Gastroesophageal sphincter (tissue), 4 donors: ENCODE data around the gene HERC2. TPM values are rescaled to one million over a fixed set of nuclear protein-coding genes. Genes with fewer than 3 reads are reported as not detected.
A peak's percentile ranks its signal among the peaks of the same experiment; 100 is the strongest.

Experiments used
- ATAC-seq: fragments of 150-250 bp; one replicate; pipeline ENCODE4 v1.9.1; 2016; ENCODE audit warnings: mild to moderate bottlenecking, moderate library complexity
- H3K27ac ChIP-seq, 4 donors: fragments of 200-600 bp; sonication (generic) in 3 of 4; 1 replicate in 3 of 4; 2 replicates in 1 of 4; pipeline ENCODE4 v1.5.1; 2016 to 2019
- H3K27me3 ChIP-seq: fragments of 200-600 bp; sonication (generic); one replicate; pipeline ENCODE4 v1.5.1; 2019
- H3K36me3 ChIP-seq, 2 donors: fragments of 200-600 bp; sonication (generic); one replicate each; pipeline ENCODE4 v1.5.1; 2019; ENCODE audit warnings: control low read depth in 1 of 2
- H3K4me1 ChIP-seq, 3 donors: fragments of 200-600 bp; sonication (generic); 1 replicate in 2 of 3; 2 replicates in 1 of 3; pipeline ENCODE4 v1.5.1; 2016 to 2019; ENCODE audit warnings: control low read depth in 2 of 3
- H3K4me3 ChIP-seq, 2 donors: fragments of 200-600 bp; sonication (generic); one replicate each; pipeline ENCODE4 v1.5.1; 2019; ENCODE audit warnings: mild to moderate bottlenecking in 1 of 2, moderate library complexity in 1 of 2
- H3K9me3 ChIP-seq, 3 donors: fragments of 200-600 bp; sonication (generic); one replicate each; pipeline ENCODE4 v1.5.1; 2017 to 2019; ENCODE audit warnings: control low read depth in 2 of 3
- EP300 ChIP-seq: sonication (generic); formaldehyde crosslinking; IDR thresholded peaks from one replicate; pipeline ENCODE4 v1.6.1; 2017; ENCODE audit warnings: antibody characterized with exemption, mild to moderate bottlenecking
- POLR2A ChIP-seq, 2 donors: fragments of 450-650 bp; IDR thresholded peaks; one replicate each; pipeline ENCODE4 v1.6.1; 2017; ENCODE audit warnings: antibody characterized with exemption in 2 of 2, mild to moderate bottlenecking in 2 of 2, moderate library complexity in 1 of 2
- POLR2AphosphoS5 ChIP-seq: sonication (generic); formaldehyde crosslinking; IDR thresholded peaks from one replicate; pipeline ENCODE4 v1.6.1; 2017; ENCODE audit warnings: antibody characterized with exemption
- WGBS, 2 donors: methylation state at CpG; one replicate each; pipeline ENCODE4 v1.1.5; 2018; ENCODE audit warnings: low coverage in 1 of 2; 5-methylcytosine and 5-hydroxymethylcytosine counted together
- total RNA-seq, 4 donors: library from RNA; depleted of rRNA; stranded (reverse); fragments of >200 nt; gene quantifications; one replicate each; pipeline ENCODE4 v1.1.0, GENCODE V29; 2016
- TF ChIP-seq, protein P1 (sequence below), 4 experiments: fragments of 200-600 bp in 2 of 4; fragments of 450-650 bp in 2 of 4; sonication (generic) in 1 of 4; IDR thresholded peaks; one replicate each; pipeline ENCODE4 v1.5.1; 2017 to 2019; ENCODE audit warnings: antibody characterized with exemption in 4 of 4, mild to moderate bottlenecking in 2 of 4, moderate library complexity in 2 of 4

Gene HERC2
- total RNA-seq, 4 donors from 2014 or later: 38.6 to 94.6 (median 56.1) TPM

GRCh38 chr15:28281876-28282275 lies 40.1 kb downstream of the HERC2 start:
- no peak for ATAC-seq
- Histone ChIP-seq H3K4me1 (peaks cover 0 to 31% (median 0%) of the 10 kb centered on the region in 3 donors), H3K9me3 (no peaks in the 10 kb centered on the region), H3K36me3 (peaks cover 0 to 37% of the 10 kb centered on the region in 2 donors), H3K27ac (no peak overlapping the region), H3K27me3 (no peaks in the 10 kb centered on the region), H3K4me3 (no peak overlapping the region)
- 80 to 94% methylated on average over 3 to 6 of the region's 7 CpGs for whole genome bisulfite sequencing, 2 donors
- TF ChIP-seq EP300: no peak
- TF ChIP-seq, protein P1, sequence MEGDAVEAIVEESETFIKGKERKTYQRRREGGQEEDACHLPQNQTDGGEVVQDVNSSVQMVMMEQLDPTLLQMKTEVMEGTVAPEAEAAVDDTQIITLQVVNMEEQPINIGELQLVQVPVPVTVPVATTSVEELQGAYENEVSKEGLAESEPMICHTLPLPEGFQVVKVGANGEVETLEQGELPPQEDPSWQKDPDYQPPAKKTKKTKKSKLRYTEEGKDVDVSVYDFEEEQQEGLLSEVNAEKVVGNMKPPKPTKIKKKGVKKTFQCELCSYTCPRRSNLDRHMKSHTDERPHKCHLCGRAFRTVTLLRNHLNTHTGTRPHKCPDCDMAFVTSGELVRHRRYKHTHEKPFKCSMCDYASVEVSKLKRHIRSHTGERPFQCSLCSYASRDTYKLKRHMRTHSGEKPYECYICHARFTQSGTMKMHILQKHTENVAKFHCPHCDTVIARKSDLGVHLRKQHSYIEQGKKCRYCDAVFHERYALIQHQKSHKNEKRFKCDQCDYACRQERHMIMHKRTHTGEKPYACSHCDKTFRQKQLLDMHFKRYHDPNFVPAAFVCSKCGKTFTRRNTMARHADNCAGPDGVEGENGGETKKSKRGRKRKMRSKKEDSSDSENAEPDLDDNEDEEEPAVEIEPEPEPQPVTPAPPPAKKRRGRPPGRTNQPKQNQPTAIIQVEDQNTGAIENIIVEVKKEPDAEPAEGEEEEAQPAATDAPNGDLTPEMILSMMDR (IDR thresholded peaks at IDR 0.05): no peak
- no peak for TF ChIP-seq POLR2AphosphoS5
- no peak for TF ChIP-seq POLR2A (IDR thresholded peaks at IDR 0.05)

GRCh38 chr15:28274635-28275034 lies 47.3 kb downstream of the HERC2 start:
- WGBS, 2 donors: 80 to 95% methylated on average over 2 to 10 of the region's 16 CpGs
- Histone ChIP-seq H3K27ac (no peak overlapping the region), H3K4me1 (no peaks in the 10 kb centered on the region), H3K36me3 (peaks cover 0 to 85% of the 10 kb centered on the region in 2 donors), H3K27me3 (no peaks in the 10 kb centered on the region), H3K4me3 (no peak overlapping the region), H3K9me3 (no peaks in the 10 kb centered on the region)
- ATAC-seq: no peak
- no peak for TF ChIP-seq POLR2AphosphoS5
- no peak for TF ChIP-seq POLR2A (IDR thresholded peaks at IDR 0.05)
- TF ChIP-seq, protein P1 (IDR thresholded peaks at IDR 0.05): no peak

DNA sequence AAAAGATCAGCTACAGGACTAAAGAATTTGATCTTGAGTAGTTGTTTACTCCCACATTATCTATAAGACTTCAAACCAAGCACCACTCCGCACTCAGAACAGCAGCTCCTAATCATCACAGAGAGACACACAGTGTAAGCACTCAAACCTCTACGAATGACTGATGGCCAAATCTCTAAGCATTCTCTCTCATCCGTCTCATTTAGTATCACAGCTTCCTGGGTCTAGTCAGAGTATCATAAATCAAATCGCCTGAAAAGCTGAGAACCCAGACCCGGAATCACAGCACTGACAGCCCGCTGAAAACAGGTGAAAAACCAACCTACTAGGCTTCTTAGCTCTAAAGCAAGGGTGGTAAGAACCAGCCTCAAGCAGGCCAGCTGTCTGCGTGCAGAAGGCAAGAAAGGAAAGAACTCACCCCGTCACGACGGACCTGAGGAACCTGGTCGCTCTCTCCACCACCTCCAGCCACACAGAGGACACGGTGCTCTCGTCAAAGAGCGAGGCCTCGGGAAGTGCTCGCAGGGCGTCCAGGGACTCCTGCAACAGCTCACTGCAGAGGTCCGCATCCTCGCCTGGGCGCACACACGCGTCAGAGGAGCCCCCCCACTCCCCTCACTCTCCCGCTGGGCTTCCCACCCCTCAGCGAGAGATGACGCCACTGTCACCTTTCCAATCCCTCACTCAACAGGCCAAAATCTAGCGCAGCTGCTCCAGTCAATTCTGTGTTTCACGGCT lies 47.9 kb downstream of the HERC2 start:
- Histone ChIP-seq H3K27me3 (no peaks in the 10 kb centered on the region), H3K4me3 (no peak overlapping the region), H3K9me3 (no peaks in the 10 kb centered on the region), H3K36me3 (peaks cover 0 to 85% of the 10 kb centered on the region in 2 donors), H3K27ac (no peak overlapping the region), H3K4me1 (no peaks in the 10 kb centered on the region)
- 60 to 75% methylated on average over 9 to 12 of the region's 27 CpGs for WGBS, 2 donors
- ATAC-seq: no peak
- TF ChIP-seq EP300: no peak
- no peak for TF ChIP-seq POLR2A (IDR thresholded peaks at IDR 0.05)
- no peak for TF ChIP-seq POLR2AphosphoS5
- TF ChIP-seq, protein P1 (IDR thresholded peaks at IDR 0.05): no peak

DNA sequence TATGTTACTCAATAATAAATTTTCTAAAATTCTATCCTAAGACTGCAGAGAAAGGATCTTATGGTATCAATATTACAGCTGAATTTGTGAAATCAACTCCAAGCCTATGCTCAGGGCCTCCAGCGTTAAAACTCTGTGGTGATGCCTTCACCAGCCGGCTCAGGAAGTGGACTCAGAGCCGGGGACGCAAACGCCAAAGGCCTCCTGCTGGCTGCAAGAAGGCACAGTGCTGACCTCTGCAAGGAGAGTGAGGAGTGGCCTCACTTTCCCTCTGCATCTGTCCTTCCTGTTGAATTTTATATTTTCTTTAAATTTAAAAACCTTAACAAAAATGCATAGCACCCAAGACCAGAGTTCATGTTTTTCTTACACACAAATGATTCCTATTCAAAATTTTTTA lies 48.5 kb downstream of the HERC2 start:
- no peak for ATAC-seq
- H3K36me3 ChIP-seq: peaks cover 0 to 85% of the 10 kb centered on the region in 2 donors
- 43 to 52% methylated on average over 4 to 5 of the region's 5 CpGs for WGBS, 2 donors

DNA sequence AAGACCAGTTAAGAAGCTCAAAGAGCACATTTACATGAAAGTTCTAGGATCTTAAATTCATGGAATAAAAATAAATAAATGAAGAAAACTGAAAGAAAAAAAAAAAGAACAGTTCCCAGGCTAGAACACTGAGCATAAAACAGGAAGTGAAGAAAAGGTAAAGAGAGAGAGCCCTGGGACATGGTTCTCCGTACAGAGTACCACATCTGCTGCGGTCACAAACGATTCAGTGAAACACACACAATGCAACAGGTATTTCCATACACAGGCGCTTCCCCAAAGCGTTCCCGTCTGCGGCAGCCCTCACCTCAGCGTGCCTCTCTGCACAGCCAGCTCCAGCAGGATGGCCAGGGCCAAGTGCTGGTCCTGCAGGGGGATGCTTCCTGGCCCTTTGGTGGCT lies 49.4 kb downstream of the HERC2 start:
- H3K27ac ChIP-seq: no peak overlapping the region
- H3K4me3 ChIP-seq: no peak overlapping the region
- no peaks in the 10 kb centered on the region for H3K4me1 ChIP-seq
- TF ChIP-seq, protein P1 (IDR thresholded peaks at IDR 0.05): no peak
- TF ChIP-seq EP300 (no peak), POLR2AphosphoS5 (no peak), POLR2A (IDR thresholded peaks at IDR 0.05) (no peak)
- H3K9me3 ChIP-seq: no peaks in the 10 kb centered on the region
- WGBS, 2 donors: 92% methylated on average over 2 to 8 of the region's 8 CpGs
- peaks cover 0 to 85% of the 10 kb centered on the region in 2 donors for H3K36me3 ChIP-seq
- H3K27me3 ChIP-seq: no peaks in the 10 kb centered on the region
- no peak for ATAC-seq

More for the DNA sequence above, 48.5 kb downstream of the HERC2 start:
- TF ChIP-seq POLR2A (IDR thresholded peaks at IDR 0.05): no peak
- TF ChIP-seq, protein P1 (IDR thresholded peaks at IDR 0.05): peak in 2 of 4 experiments; percentile 15 to 18
- Histone ChIP-seq H3K27ac (no peak overlapping the region), H3K9me3 (no peaks in the 10 kb centered on the region), H3K4me1 (no peaks in the 10 kb centered on the region), H3K27me3 (no peaks in the 10 kb centered on the region), H3K4me3 (no peak overlapping the region)
